ENCODE data around the gene PRF1.

DNA sequence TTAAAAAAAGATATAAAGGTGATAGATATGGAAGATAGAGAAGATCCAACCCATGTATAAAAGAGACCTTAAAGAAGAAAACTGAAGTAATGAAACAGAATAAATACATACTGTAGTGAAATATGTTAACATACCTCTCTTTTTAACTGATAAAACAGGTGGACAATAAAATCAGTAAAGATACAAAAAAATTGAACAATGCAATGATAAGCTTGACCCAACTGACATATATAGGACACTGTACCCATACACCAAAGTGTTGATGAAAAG, 17.4 kb upstream of the PRF1 start:
- TF ChIP-seq, protein P1, sequence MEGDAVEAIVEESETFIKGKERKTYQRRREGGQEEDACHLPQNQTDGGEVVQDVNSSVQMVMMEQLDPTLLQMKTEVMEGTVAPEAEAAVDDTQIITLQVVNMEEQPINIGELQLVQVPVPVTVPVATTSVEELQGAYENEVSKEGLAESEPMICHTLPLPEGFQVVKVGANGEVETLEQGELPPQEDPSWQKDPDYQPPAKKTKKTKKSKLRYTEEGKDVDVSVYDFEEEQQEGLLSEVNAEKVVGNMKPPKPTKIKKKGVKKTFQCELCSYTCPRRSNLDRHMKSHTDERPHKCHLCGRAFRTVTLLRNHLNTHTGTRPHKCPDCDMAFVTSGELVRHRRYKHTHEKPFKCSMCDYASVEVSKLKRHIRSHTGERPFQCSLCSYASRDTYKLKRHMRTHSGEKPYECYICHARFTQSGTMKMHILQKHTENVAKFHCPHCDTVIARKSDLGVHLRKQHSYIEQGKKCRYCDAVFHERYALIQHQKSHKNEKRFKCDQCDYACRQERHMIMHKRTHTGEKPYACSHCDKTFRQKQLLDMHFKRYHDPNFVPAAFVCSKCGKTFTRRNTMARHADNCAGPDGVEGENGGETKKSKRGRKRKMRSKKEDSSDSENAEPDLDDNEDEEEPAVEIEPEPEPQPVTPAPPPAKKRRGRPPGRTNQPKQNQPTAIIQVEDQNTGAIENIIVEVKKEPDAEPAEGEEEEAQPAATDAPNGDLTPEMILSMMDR (IDR thresholded peaks at IDR 0.05) = no peak
- TF ChIP-seq EZH2 (IDR thresholded peaks at IDR 0.05; ENCODE audit: borderline replicate concordance, insufficient read depth, low read depth, low read length, poor library complexity, severe bottlenecking) = no peak
